ENCODE results near the gene HOXC5.
A peak's percentile ranks its signal among the peaks of the same experiment; 100 is the strongest.

The HOXC5 gene

GRCh38 chr12:54048406-54049093 lies 15.7 kb downstream of the HOXC5 start:
- Histone ChIP-seq H3K27ac (ENCODE audit: low read length) (no peak overlapping the region), H3F3A (ENCODE audit: insufficient read depth, low read length) (no peaks in the 10 kb centered on the region), H3K4me3 (ENCODE audit: low read length) (no peak overlapping the region), H3K4me1 (ENCODE audit: low read length) (no peaks in the 10 kb centered on the region), H3K4me2 (ENCODE audit: low read depth, low read length) (no peak overlapping the region), H3K27me3 (replicated peaks; ENCODE audit: insufficient read depth, low read length) (peaks cover 94% of the 10 kb centered on the region), H2AFZ (ENCODE audit: low read length) (no peak overlapping the region), H3K9ac (ENCODE audit: low read length) (no peak overlapping the region), H3K9me3 (replicated peaks; ENCODE audit: insufficient read depth, low read length) (no peaks in the 10 kb centered on the region), H3K36me3 (replicated peaks; ENCODE audit: insufficient read depth, low read length) (no peaks in the 10 kb centered on the region), H3K79me2 (ENCODE audit: low read length) (no peaks in the 10 kb centered on the region), H3K9me2 (replicated peaks; ENCODE audit: insufficient read depth, low read length) (no peaks in the 10 kb centered on the region), H4K20me1 (ENCODE audit: insufficient read depth, low read length) (no peaks in the 10 kb centered on the region)
- TF ChIP-seq EZH2phosphoT487 (IDR thresholded peaks at IDR 0.05; ENCODE audit: low read length) (no peak), EZH2 (optimal IDR thresholded peaks at IDR 0.05; ENCODE audit: low read depth, low read length) (no peak)
- TF ChIP-seq, protein P1, sequence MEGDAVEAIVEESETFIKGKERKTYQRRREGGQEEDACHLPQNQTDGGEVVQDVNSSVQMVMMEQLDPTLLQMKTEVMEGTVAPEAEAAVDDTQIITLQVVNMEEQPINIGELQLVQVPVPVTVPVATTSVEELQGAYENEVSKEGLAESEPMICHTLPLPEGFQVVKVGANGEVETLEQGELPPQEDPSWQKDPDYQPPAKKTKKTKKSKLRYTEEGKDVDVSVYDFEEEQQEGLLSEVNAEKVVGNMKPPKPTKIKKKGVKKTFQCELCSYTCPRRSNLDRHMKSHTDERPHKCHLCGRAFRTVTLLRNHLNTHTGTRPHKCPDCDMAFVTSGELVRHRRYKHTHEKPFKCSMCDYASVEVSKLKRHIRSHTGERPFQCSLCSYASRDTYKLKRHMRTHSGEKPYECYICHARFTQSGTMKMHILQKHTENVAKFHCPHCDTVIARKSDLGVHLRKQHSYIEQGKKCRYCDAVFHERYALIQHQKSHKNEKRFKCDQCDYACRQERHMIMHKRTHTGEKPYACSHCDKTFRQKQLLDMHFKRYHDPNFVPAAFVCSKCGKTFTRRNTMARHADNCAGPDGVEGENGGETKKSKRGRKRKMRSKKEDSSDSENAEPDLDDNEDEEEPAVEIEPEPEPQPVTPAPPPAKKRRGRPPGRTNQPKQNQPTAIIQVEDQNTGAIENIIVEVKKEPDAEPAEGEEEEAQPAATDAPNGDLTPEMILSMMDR (IDR thresholded peaks at IDR 0.05; ENCODE audit: low read length) = no peak
- no peak for DNase-seq

- H3K4me1 ChIP-seq (ENCODE audit: low read length) = no peaks in the 10 kb centered on the region
Measured at GRCh38 chr12:54049108-54049507, 16.3 kb downstream of the HOXC5 start.

GRCh38 chr12:54050482-54050810 lies 17.6 kb downstream of the HOXC5 start:
- H2AFZ ChIP-seq (ENCODE audit: low read length) = no peak overlapping the region
- no peaks in the 10 kb centered on the region for H3K9me3 ChIP-seq (replicated peaks; ENCODE audit: insufficient read depth, low read length)
- H3K9ac ChIP-seq (ENCODE audit: low read length) = no peak overlapping the region
- no peak overlapping the region for H3K4me3 ChIP-seq (ENCODE audit: low read length)
- TF ChIP-seq, protein P1 (IDR thresholded peaks at IDR 0.05; ENCODE audit: low read length) = no peak
- TF ChIP-seq EZH2 (optimal IDR thresholded peaks at IDR 0.05; ENCODE audit: low read depth, low read length) (no peak), EZH2phosphoT487 (IDR thresholded peaks at IDR 0.05; ENCODE audit: low read length) (no peak)
- H3K4me1 ChIP-seq (ENCODE audit: low read length) = no peaks in the 10 kb centered on the region
- DNase-seq = no peak
- no peaks in the 10 kb centered on the region for H3F3A ChIP-seq (ENCODE audit: insufficient read depth, low read length)
- no peaks in the 10 kb centered on the region for H3K79me2 ChIP-seq (ENCODE audit: low read length)
- H3K9me2 ChIP-seq (replicated peaks; ENCODE audit: insufficient read depth, low read length) = no peaks in the 10 kb centered on the region
- H3K27ac ChIP-seq (ENCODE audit: low read length) = no peak overlapping the region
- 0 out of 2 replicates have a peak overlapping the region, but pooled peaks have one; percentile 37 for H3K4me2 ChIP-seq (ENCODE audit: low read depth, low read length)
- peaks cover 96% of the 10 kb centered on the region for H3K27me3 ChIP-seq (replicated peaks; ENCODE audit: insufficient read depth, low read length)
- no peaks in the 10 kb centered on the region for H3K36me3 ChIP-seq (replicated peaks; ENCODE audit: insufficient read depth, low read length)
- H4K20me1 ChIP-seq (ENCODE audit: insufficient read depth, low read length) = no peaks in the 10 kb centered on the region

More at GRCh38 chr12:54049108-54049507, 16.3 kb downstream of the HOXC5 start:
- no peaks in the 10 kb centered on the region for H3F3A ChIP-seq (ENCODE audit: insufficient read depth, low read length)
- no peak overlapping the region for H3K4me2 ChIP-seq (ENCODE audit: low read depth, low read length)
- H3K9me3 ChIP-seq (replicated peaks; ENCODE audit: insufficient read depth, low read length) = no peaks in the 10 kb centered on the region
- peaks cover 98% of the 10 kb centered on the region for H3K27me3 ChIP-seq (replicated peaks; ENCODE audit: insufficient read depth, low read length)
- no peak overlapping the region for H3K27ac ChIP-seq (ENCODE audit: low read length)
- H3K9me2 ChIP-seq (replicated peaks; ENCODE audit: insufficient read depth, low read length) = no peaks in the 10 kb centered on the region
- no peaks in the 10 kb centered on the region for H3K36me3 ChIP-seq (replicated peaks; ENCODE audit: insufficient read depth, low read length)
- H3K9ac ChIP-seq (ENCODE audit: low read length) = no peak overlapping the region
- TF ChIP-seq EZH2phosphoT487 (IDR thresholded peaks at IDR 0.05; ENCODE audit: low read length) (no peak), EZH2 (optimal IDR thresholded peaks at IDR 0.05; ENCODE audit: low read depth, low read length) (no peak)
- TF ChIP-seq, protein P1 (IDR thresholded peaks at IDR 0.05; ENCODE audit: low read length) = no peak
- no peaks in the 10 kb centered on the region for H3K79me2 ChIP-seq (ENCODE audit: low read length)
- no peak overlapping the region for H3K4me3 ChIP-seq (ENCODE audit: low read length)
- DNase-seq = no peak
- H2AFZ ChIP-seq (ENCODE audit: low read length) = no peak overlapping the region
- H4K20me1 ChIP-seq (ENCODE audit: insufficient read depth, low read length) = no peaks in the 10 kb centered on the region
